NB4 (cell line): Measurements from ENCODE around the gene LRFN2.

Experiments used
- DNase-seq: peaks from one replicate; pipeline ENCODE4 v3.0.0; 2010; ENCODE audit warnings: low read depth
- H3K4me3 ChIP-seq: one replicate; pipeline ENCODE4 v1.5.1; 2011; ENCODE audit warnings: mild to moderate bottlenecking, low read depth, low read length, moderate library complexity
- MYC ChIP-seq: IDR thresholded peaks from 2 replicates; pipeline ENCODE4 v1.6.1; 2011; ENCODE audit warnings: low read depth, low read length
- POLR2A ChIP-seq: IDR thresholded peaks from 2 replicates; pipeline ENCODE4 v1.6.1; 2011; ENCODE audit warnings: mild to moderate bottlenecking; ENCODE audit not compliant: insufficient read length; ENCODE audit errors: extremely low read depth
- TF ChIP-seq, protein P1 (sequence below): IDR thresholded peaks from 2 replicates; pipeline ENCODE4 v1.6.1; 2011; ENCODE audit warnings: low read depth, low read length
- TF ChIP-seq, protein P2 (sequence below): IDR thresholded peaks from one replicate; pipeline ENCODE4 v1.5.1; 2012; ENCODE audit warnings: low read depth, low read length

Gene LRFN2

DNA sequence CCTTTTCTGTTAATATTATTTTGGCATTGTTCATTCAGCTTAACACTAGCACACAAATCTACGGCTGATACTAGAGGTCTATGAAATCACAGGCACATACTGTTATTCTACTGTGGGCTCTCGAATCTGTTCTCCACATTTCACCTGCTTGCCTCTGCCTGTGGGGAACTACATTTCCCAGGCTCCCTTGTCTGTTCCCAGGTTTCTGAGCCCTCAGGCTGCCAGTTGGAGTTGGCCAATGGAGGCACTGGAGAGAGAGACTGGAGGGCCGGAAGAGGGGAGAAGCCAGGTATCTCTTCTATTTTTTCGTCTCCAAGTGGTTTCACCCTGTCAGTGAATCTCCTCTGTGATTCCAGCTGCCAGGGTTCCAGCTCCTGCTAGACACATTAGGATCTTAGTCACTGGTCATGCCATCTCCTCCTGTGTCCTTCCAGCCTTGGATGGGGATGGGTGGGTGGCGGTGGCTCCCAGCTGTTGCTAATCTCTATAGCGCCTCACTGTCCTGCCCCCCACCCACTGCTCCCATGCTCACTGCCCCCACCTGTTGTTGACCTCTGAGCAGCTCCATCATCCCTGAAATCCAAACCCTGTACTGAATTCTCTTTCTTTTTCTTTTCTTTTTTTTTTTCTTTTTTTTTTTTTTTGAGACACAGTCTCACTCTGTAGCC is 188.2 kb downstream of the LRFN2 start:
- TF ChIP-seq, protein P1, sequence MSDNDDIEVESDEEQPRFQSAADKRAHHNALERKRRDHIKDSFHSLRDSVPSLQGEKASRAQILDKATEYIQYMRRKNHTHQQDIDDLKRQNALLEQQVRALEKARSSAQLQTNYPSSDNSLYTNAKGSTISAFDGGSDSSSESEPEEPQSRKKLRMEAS: no peak
- no peak for TF ChIP-seq MYC
- TF ChIP-seq POLR2A: no peak
- TF ChIP-seq, protein P2, sequence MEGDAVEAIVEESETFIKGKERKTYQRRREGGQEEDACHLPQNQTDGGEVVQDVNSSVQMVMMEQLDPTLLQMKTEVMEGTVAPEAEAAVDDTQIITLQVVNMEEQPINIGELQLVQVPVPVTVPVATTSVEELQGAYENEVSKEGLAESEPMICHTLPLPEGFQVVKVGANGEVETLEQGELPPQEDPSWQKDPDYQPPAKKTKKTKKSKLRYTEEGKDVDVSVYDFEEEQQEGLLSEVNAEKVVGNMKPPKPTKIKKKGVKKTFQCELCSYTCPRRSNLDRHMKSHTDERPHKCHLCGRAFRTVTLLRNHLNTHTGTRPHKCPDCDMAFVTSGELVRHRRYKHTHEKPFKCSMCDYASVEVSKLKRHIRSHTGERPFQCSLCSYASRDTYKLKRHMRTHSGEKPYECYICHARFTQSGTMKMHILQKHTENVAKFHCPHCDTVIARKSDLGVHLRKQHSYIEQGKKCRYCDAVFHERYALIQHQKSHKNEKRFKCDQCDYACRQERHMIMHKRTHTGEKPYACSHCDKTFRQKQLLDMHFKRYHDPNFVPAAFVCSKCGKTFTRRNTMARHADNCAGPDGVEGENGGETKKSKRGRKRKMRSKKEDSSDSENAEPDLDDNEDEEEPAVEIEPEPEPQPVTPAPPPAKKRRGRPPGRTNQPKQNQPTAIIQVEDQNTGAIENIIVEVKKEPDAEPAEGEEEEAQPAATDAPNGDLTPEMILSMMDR: no peak
- no peak for DNase-seq
- H3K4me3 ChIP-seq: no peak overlapping the region

DNA sequence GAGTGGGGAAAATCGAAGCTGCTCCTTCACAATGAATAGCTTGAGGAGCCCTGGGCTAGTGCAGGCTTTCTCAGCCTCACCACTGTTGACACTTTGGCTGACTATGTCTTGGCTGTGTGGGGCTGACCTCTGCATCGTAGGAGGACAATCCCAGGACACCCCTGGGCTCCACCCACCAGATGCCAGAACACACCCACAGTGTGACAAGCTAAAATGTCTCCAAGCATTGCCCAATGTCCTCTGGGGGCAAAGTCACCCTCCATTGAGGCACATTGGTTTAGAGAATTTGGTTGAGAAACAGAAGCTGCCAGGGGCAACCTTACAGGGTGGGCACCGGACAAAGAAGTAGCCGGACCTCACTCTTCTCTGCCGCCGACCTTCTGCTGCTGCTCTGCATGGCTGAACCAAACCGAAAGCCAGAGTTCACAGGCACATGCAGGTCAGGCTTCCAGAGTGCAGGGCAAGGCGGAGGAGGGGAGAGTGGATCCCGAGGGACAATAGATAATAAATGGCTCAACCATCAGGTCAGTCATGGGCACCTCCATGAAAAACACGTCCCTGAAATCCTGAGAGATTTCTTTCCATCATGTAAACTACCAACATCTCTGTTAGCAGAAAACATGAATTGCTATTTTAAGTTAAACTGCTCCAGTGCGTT is 189.0 kb downstream of the LRFN2 start:
- H3K4me3 ChIP-seq: no peak overlapping the region
- no peak for DNase-seq
- TF ChIP-seq MYC: no peak
- TF ChIP-seq, protein P1: no peak
- TF ChIP-seq POLR2A: no peak
- TF ChIP-seq, protein P2: no peak

DNA sequence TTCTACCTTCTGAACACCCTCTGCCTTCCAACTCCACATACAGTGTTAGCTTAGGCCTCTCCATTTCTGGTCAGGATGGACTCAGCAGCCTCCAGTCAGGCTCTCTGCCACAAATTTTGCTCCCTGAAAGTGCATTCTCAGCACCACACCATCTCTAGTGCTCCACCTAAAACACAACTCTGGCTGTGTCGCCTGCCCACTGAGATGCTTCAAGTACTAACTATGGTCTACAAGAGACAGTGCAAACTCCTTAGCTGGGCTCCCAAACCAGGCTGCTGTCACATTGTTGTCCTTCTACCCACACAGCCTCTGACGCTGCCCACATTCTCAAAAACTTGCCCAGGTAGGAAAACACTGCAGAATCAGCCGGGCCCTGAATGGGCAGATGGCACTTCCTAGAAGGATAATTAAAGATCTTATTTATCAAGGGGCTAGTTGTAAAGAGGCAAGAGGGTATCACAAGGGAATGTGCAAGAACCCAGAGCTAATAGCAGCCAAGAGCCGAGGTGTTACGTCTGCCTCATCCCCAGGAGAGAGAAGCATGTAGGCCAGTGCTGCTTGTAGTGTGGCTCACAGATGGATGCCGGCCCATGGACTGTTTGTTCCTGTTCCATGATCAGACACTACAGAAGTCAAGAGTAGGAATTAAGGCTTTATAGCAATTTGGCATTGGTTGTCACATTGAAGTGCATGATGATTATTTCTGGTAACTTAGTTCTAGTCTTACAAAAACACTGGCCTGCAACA is 189.7 kb downstream of the LRFN2 start:
- TF ChIP-seq, protein P1: no peak
- TF ChIP-seq POLR2A (no peak), MYC (no peak)
- TF ChIP-seq, protein P2: no peak
- H3K4me3 ChIP-seq: no peak overlapping the region

DNA sequence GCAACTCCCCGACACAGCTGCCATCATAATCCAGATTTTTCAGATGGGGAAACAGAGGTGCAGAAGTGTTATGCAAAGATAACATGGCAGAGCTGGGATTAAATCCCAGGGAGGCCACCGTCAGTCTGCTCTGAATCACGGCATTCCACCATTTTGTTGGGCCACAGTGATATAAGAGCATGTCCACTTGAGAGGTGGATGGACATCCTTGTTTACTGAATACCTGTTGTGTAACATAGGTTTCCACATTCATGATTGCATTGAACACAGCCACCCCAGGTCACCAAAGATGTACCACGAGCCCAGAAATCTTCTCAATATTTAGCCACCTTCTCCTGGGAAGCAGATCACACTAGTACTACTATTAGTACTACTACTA is 191.5 kb downstream of the LRFN2 start:
- no peak overlapping the region for H3K4me3 ChIP-seq
- TF ChIP-seq POLR2A (no peak), MYC (no peak)

More for the DNA sequence above, 189.7 kb downstream of the LRFN2 start:
- no peak for DNase-seq

DNA sequence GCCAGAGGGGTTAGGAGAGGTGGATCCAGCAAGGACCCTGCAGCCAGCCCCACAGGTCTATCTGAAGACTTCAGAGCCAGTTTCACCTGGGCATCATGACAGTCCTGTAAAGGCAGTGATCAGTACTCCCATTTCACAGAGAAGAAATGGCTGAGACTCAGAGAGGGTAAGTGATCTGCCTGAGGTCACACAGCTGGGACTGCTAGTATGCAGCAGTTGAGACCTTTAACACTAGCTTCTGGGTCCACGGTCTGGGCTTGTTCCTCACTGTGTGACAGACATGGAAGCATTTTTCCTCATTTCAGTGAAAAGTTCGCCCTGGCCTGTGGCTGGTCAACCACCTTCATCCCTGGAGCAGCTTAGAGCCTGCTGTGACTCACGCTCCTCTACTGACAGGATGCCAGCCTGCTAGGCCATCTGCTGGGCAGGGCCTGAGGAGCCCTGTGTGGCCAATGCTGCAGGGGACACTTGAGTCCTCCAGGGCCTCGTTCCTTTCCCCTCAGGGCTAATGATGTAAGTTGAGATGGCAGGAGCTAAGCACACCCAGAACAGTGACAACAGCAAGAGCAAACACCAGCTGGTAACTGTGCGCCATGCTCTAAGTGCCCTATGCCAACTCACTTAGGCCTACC is 192.0 kb downstream of the LRFN2 start:
- no peak overlapping the region for H3K4me3 ChIP-seq
- DNase-seq: no peak
- TF ChIP-seq, protein P1: no peak
- TF ChIP-seq POLR2A (no peak), MYC (no peak)
- TF ChIP-seq, protein P2: no peak

More for the DNA sequence above, 191.5 kb downstream of the LRFN2 start:
- DNase-seq: no peak
